NT2/D1 (cell line): ENCODE data around the gene TMEM14A.

Experiments used
- SUZ12 ChIP-seq: IDR thresholded peaks from 2 replicates; pipeline ENCODE4 v1.6.1; 2011; ENCODE audit not compliant: insufficient read length, insufficient read depth; ENCODE audit errors: extremely low read depth
- YY1 ChIP-seq: IDR thresholded peaks from 2 replicates; pipeline ENCODE4 v1.6.1; 2011; ENCODE audit not compliant: insufficient read length, insufficient read depth
- ZNF274 ChIP-seq: IDR thresholded peaks from 2 replicates; pipeline ENCODE4 v1.6.1; 2011; ENCODE audit warnings: mild to moderate bottlenecking, low read depth, low read length

DNA sequence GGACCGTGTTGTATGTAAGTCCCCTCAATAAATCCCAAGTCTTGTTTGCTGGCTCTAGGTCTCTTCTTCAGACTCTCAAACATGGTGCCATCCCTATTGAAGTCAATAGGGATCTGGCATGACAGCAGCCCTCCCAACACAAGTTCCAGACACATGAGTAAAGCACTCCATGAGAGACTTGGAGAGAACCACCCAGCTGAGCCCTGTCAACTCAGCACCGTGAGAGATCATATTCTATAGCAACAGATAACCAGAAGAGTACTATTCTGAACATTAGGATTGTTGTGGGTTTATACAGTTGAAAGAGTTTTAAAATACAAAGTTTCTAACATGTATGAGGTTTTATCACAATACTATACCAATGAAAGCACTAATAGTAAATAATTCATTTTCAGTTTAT lies 23.5 kb downstream of the TMEM14A start:
- TF ChIP-seq ZNF274 (no peak), YY1 (no peak), SUZ12 (no peak)
